ENCODE measurements around the gene HPDL. TPM values are rescaled to one million over a fixed set of nuclear protein-coding genes. Genes with fewer than 3 reads are reported as not detected.
A peak's percentile ranks its signal among the peaks of the same experiment; 100 is the strongest.

Gene HPDL
- total and polyA plus RNA-seq, 10 of the 15 experiments (the other 5 are each of a cell fraction or from before 2014, with no cell fraction given): 1.3 to 75.5 (median 31.8) TPM

- TF ChIP-seq MLLT1 (IDR thresholded peaks at IDR 0.05) (peak; percentile 83; the same call in 1 of the 2 replicates), POLR2AphosphoS2 (IDR thresholded peaks at IDR 0.05; ENCODE audit: low read depth, low read length) (peak; percentile 51; the same call in 1 of the 2 replicates), IRF3 (IDR thresholded peaks at IDR 0.05) (0 out of 2 replicates have a peak, but pooled peaks have one; percentile 31), RELA (IDR thresholded peaks at IDR 0.05; ENCODE audit: borderline replicate concordance, partially characterized antibody) (peak; percentile 44), KAT2A (conservative IDR thresholded peaks at IDR 0.05; ENCODE audit: control insufficient read depth, low read depth, low read length) (no peak), RB1 (IDR thresholded peaks at IDR 0.05; ENCODE audit: borderline replicate concordance) (peak; percentile 91; the same call in 1 of the 2 replicates), PAX5 (IDR thresholded peaks at IDR 0.05; ENCODE audit: borderline replicate concordance, low read depth, low read length) (peak; percentile 9; the same call in 1 of the 2 replicates), SMAD5 (IDR thresholded peaks at IDR 0.05; ENCODE audit: low read depth) (peak; percentile 90), RBBP5 (conservative IDR thresholded peaks at IDR 0.05) (no peak), E4F1 (IDR thresholded peaks at IDR 0.05; ENCODE audit: borderline replicate concordance, partially characterized antibody) (peak; percentile 21), GABPA (IDR thresholded peaks at IDR 0.05; ENCODE audit: low read depth) (peak; percentile 75), POLR2AphosphoS5 (IDR thresholded peaks at IDR 0.05; ENCODE audit: low read length) (peak; percentile 80; the same call in 1 of the 2 replicates), NRF1 (conservative IDR thresholded peaks at IDR 0.05; ENCODE audit: low read depth, low read length) (0 out of 2 replicates have a peak, but pooled peaks have one; percentile 10), SUPT20H (IDR thresholded peaks at IDR 0.05; ENCODE audit: borderline replicate concordance, control insufficient read depth, low read depth, low read length) (no peak), BACH1 (IDR thresholded peaks at IDR 0.05; ENCODE audit: borderline replicate concordance) (peak; percentile 76), NBN (IDR thresholded peaks at IDR 0.05) (peak; percentile 81; the same call in 1 of the 2 replicates), SRF (IDR thresholded peaks at IDR 0.05; ENCODE audit: low read depth in 2 of 2, low read length in 2 of 2) (peak; percentile 64 to 74; a peak in 1 of 4 replicates), RCOR1 (conservative IDR thresholded peaks at IDR 0.05; ENCODE audit: low read depth, low read length) (peak; percentile 88; the same call in 1 of the 2 replicates), ETV6 (conservative IDR thresholded peaks at IDR 0.05 in 1 of 2, IDR thresholded peaks at IDR 0.05 in 1 of 2; ENCODE audit: borderline replicate concordance in 1 of 2, low read depth in 1 of 2) (no peak; a peak in 1 of 4 replicates), ZBED1 (IDR thresholded peaks at IDR 0.05; ENCODE audit: borderline replicate concordance) (peak; percentile 56), GATAD2B (conservative IDR thresholded peaks at IDR 0.05; ENCODE audit: low read depth) (peak; percentile 74), IKZF1 (conservative IDR thresholded peaks at IDR 0.05) (peak; percentile 97), PBX3 (IDR thresholded peaks at IDR 0.05; ENCODE audit: insufficient replicate concordance, low read depth, low read length) (peak; percentile 29), LARP7 (IDR thresholded peaks at IDR 0.05) (peak; percentile 86)
These were observed 13.3 kb downstream of the HPDL start, which contains the start of the genes MUTYH and TOE1 (continued) for GRCh38 chr1:45339789-45340558.
